Osteocyte (in vitro differentiated cells): ENCODE measurements around the gene ZMIZ1. TPM values are rescaled to one million over a fixed set of nuclear protein-coding genes. Genes with fewer than 3 reads are reported as not detected.
"Not testable (repeated sequence)": the region's sequence is repeated elsewhere in the genome, so short reads cannot be mapped to it uniquely, and the experiment has no call there.

ENCODE experiments used
- DNase-seq: peaks from one replicate; pipeline ENCODE4 v3.0.0; 2021; ENCODE audit warnings: mixed read lengths; ENCODE audit not compliant: unreplicated experiment; ENCODE audit errors: extremely low spot score
- H3K27ac Mint-ChIP-seq: one replicate; pipeline ENCODE4 v1.8.0; 2021; ENCODE audit warnings: mild to moderate bottlenecking, mixed read lengths; ENCODE audit not compliant: unreplicated experiment
- H3K27me3 Mint-ChIP-seq: one replicate; pipeline ENCODE4 v1.8.0; 2021; ENCODE audit warnings: mixed read lengths; ENCODE audit not compliant: unreplicated experiment
- H3K36me3 Mint-ChIP-seq: one replicate; pipeline ENCODE4 v1.8.0; 2021; ENCODE audit warnings: mixed read lengths; ENCODE audit not compliant: unreplicated experiment
- H3K4me1 Mint-ChIP-seq: one replicate; pipeline ENCODE4 v1.8.0; 2021; ENCODE audit warnings: mixed read lengths; ENCODE audit not compliant: unreplicated experiment
- H3K4me3 Mint-ChIP-seq: one replicate; pipeline ENCODE4 v1.8.0; 2021; ENCODE audit warnings: mild to moderate bottlenecking, moderate library complexity, mixed read lengths; ENCODE audit not compliant: unreplicated experiment
- H3K9me3 Mint-ChIP-seq: one replicate; pipeline ENCODE4 v1.8.0; 2021; ENCODE audit warnings: mixed read lengths; ENCODE audit not compliant: unreplicated experiment
- total RNA-seq: library from RNA; stranded (reverse); gene quantifications from 2 replicates; pipeline ENCODE4 v1.2.1, GENCODE V29; 2021
- TF ChIP-seq, protein P1 (sequence below): fragments of 200-600 bp; sonication (generic); IDR thresholded peaks from 2 replicates; pipeline ENCODE4 v1.5.0; 2021; ENCODE audit warnings: antibody characterized with exemption, mild to moderate bottlenecking, moderate library complexity

Gene ZMIZ1
- total RNA-seq, 1 donor from 2014 or later = 90.5 TPM

GRCh38 chr10:79028451-79029010, 40.2 kb upstream of the ZMIZ1 start:
- H3K4me3 Mint-ChIP-seq = no peak overlapping the region
- TF ChIP-seq, protein P1, sequence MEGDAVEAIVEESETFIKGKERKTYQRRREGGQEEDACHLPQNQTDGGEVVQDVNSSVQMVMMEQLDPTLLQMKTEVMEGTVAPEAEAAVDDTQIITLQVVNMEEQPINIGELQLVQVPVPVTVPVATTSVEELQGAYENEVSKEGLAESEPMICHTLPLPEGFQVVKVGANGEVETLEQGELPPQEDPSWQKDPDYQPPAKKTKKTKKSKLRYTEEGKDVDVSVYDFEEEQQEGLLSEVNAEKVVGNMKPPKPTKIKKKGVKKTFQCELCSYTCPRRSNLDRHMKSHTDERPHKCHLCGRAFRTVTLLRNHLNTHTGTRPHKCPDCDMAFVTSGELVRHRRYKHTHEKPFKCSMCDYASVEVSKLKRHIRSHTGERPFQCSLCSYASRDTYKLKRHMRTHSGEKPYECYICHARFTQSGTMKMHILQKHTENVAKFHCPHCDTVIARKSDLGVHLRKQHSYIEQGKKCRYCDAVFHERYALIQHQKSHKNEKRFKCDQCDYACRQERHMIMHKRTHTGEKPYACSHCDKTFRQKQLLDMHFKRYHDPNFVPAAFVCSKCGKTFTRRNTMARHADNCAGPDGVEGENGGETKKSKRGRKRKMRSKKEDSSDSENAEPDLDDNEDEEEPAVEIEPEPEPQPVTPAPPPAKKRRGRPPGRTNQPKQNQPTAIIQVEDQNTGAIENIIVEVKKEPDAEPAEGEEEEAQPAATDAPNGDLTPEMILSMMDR = no peak
- H3K27me3 Mint-ChIP-seq = peaks cover 16% of the 10 kb centered on the region
- no peaks in the 10 kb centered on the region for H3K9me3 Mint-ChIP-seq
- H3K27ac Mint-ChIP-seq = no peak overlapping the region
- H3K4me1 Mint-ChIP-seq = no peaks in the 10 kb centered on the region
- no peak for DNase-seq
- H3K36me3 Mint-ChIP-seq = no peaks in the 10 kb centered on the region

DNA sequence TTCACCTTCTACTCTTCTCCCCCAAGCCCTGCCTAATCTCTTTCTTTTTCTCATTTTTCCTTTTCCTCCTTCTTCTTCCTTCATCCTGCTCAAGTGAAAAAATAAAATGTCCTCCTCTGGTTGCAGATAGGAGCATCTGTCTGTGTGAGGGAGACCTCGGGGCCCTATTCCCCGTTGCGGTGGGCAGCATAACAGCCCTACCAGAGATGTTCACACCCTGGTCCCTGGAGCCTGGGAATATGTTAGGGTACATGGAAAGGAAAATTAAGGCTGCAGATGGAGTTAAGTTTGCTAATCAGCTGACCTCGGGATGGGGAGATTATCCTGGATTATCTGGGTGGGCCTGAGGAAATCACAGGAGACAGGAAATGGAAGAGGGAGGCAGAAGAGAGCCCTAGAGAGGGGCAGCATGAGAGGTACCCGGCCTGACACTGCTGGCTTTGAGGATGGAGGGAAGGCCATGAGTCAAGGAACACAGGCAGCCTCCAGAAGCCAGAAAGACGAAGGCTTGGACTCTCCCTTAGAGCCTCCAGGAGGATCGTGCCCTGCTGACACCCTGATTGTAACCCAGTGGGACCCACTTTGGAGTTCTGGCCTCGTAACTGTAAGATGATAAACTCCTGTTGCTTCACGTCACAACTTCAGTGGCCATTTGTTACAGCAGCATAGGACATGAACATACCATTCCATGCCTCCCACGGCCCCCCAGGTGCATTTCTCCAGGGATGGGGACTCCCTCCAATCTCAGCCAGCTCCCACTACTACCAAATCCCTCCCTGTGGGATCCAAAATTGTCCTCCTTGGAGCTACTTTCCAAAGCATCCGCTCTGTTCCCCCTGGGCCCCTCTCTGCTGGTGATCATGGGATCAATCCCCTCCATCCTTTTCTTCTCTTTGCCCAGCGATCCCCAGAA, 39.0 kb upstream of the ZMIZ1 start:
- TF ChIP-seq, protein P1 = no peak
- no peak overlapping the region for H3K27ac Mint-ChIP-seq
- DNase-seq = no peak
- H3K4me3 Mint-ChIP-seq = no peak overlapping the region
- H3K9me3 Mint-ChIP-seq = no peaks in the 10 kb centered on the region
- H3K27me3 Mint-ChIP-seq = peaks cover 25% of the 10 kb centered on the region
- no peaks in the 10 kb centered on the region for H3K36me3 Mint-ChIP-seq
- no peaks in the 10 kb centered on the region for H3K4me1 Mint-ChIP-seq

- Mint-ChIP-seq H3K27me3 (peaks cover 31% of the 10 kb centered on the region), H3K4me1 (no peaks in the 10 kb centered on the region), H3K9me3 (no peaks in the 10 kb centered on the region), H3K27ac (no peak overlapping the region), H3K4me3 (no peak overlapping the region), H3K36me3 (no peaks in the 10 kb centered on the region)
- no peak for DNase-seq
- TF ChIP-seq, protein P1 = no peak
Observed at GRCh38 chr10:79030705-79031104, 38.1 kb upstream of the ZMIZ1 start.

DNA sequence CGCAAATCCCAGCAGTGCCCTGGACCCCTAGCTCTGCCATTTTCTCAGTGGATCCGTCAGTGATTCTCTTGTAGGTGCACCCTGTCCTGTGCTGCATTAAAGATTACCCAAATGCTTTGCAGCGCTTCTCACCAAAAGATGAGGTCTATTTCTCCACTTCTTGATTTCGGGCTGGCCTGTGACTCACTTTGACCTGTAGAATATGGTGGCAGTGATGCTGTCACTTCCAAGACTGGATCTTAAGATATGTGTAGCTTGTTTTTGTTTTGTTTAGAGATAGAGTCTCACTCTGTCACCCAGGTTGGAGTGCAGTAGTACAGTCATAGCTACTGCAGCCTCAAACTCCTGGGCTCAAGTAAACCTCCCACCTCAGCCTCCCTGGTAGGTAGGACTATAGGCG, 37.0 kb upstream of the ZMIZ1 start:
- H3K9me3 Mint-ChIP-seq = no peaks in the 10 kb centered on the region
- no peak overlapping the region for H3K27ac Mint-ChIP-seq
- no peaks in the 10 kb centered on the region for H3K4me1 Mint-ChIP-seq
- no peaks in the 10 kb centered on the region for H3K36me3 Mint-ChIP-seq
- H3K4me3 Mint-ChIP-seq = no peak overlapping the region
- TF ChIP-seq, protein P1 = no peak
- H3K27me3 Mint-ChIP-seq = peaks cover 31% of the 10 kb centered on the region
- DNase-seq = no peak

DNA sequence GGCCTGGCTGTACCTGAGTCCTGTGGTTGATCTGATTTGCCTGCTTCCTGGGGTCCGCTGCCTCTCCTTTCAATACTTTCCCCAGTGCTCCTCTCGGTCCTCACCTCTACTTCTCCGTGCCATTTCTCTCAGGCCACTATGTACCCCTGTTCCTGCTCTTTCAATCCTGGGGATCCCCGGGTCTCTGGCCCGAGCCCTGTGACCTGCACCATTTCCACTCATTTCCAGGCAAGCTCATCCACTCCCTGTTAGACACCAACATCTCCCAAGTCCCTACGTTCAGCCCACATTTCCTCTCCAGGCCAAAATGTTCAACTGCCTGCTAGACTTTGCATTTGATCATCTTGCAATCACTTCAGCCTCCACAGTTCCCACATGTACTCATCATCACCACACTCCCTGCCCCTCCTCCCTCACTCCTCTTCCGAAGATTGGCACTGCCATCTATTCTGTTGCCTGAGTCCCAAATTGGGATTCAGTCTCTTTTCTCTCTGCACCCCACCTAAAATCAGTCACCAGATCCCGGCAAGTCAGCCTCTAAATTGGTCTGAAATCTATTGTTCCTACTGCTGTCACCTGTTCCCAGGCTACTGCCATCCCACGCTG, 34.4 kb upstream of the ZMIZ1 start:
- Mint-ChIP-seq H3K27me3 (peaks cover 28% of the 10 kb centered on the region), H3K4me3 (no peak overlapping the region), H3K36me3 (no peaks in the 10 kb centered on the region), H3K9me3 (no peaks in the 10 kb centered on the region), H3K27ac (no peak overlapping the region), H3K4me1 (peaks cover 4% of the 10 kb centered on the region)
- DNase-seq = no peak
- TF ChIP-seq, protein P1 = no peak

- H3K36me3 Mint-ChIP-seq, H3K27ac Mint-ChIP-seq, H3K4me1 Mint-ChIP-seq, DNase-seq, H3K9me3 Mint-ChIP-seq, H3K4me3 Mint-ChIP-seq: not testable (repeated sequence)
- H3K27me3 Mint-ChIP-seq = peaks cover 36% of the 10 kb centered on the region
Observed at GRCh38 chr10:79036416-79036815, 32.4 kb upstream of the ZMIZ1 start.
